GM12872 (cell line): ENCODE results near the gene ADAMTSL3.

Experiments used
- CTCF ChIP-seq: IDR thresholded peaks from 3 replicates; pipeline ENCODE4 v1.5.1; 2011; ENCODE audit warnings: low read depth, mild to moderate bottlenecking, low read length, moderate library complexity; ENCODE audit not compliant: insufficient read depth

ADAMTSL3 gene

GRCh38 chr15:83708328-83708727 is 54.4 kb downstream of the ADAMTSL3 start:
- TF ChIP-seq CTCF: no peak

- no peak for TF ChIP-seq CTCF
These were observed 55.3 kb downstream of the ADAMTSL3 start for GRCh38 chr15:83709241-83709640.

- no peak for TF ChIP-seq CTCF
These were observed 55.9 kb downstream of the ADAMTSL3 start for GRCh38 chr15:83709811-83710210.

- no peak for TF ChIP-seq CTCF
These were observed 56.5 kb downstream of the ADAMTSL3 start for GRCh38 chr15:83710452-83710851.

- TF ChIP-seq CTCF: no peak
These were observed 57.3 kb downstream of the ADAMTSL3 start for GRCh38 chr15:83711236-83711635.

GRCh38 chr15:83713242-83713641 is 59.3 kb downstream of the ADAMTSL3 start:
- no peak for TF ChIP-seq CTCF

- TF ChIP-seq CTCF: no peak
These were observed 61.2 kb downstream of the ADAMTSL3 start for GRCh38 chr15:83714939-83715628.
